ENCODE measurements around the gene TPRX2.
"Not testable (repeated sequence)": the region's sequence is repeated elsewhere in the genome, so short reads cannot be mapped to it uniquely, and the experiment has no call there.

Gene TPRX2

GRCh38 chr19:47890865-47891621 is 32.0 kb downstream of the TPRX2 start:
- no peak overlapping the region for H3K4me3 ChIP-seq (ENCODE audit: low read length)
- no peak for TF ChIP-seq ZNF274 (IDR thresholded peaks at IDR 0.05; ENCODE audit: low read depth, low read length)

- no peak overlapping the region for H3K4me3 ChIP-seq (ENCODE audit: low read length)
- no peak for TF ChIP-seq ZNF274 (IDR thresholded peaks at IDR 0.05; ENCODE audit: low read depth, low read length)
Measured at GRCh38 chr19:47891622-47891922, 32.5 kb downstream of the TPRX2 start.

GRCh38 chr19:47891923-47892666 is 33.1 kb downstream of the TPRX2 start:
- no peak overlapping the region for H3K4me3 ChIP-seq (ENCODE audit: low read length)
- TF ChIP-seq ZNF274 (IDR thresholded peaks at IDR 0.05; ENCODE audit: low read depth, low read length): no peak

DNA sequence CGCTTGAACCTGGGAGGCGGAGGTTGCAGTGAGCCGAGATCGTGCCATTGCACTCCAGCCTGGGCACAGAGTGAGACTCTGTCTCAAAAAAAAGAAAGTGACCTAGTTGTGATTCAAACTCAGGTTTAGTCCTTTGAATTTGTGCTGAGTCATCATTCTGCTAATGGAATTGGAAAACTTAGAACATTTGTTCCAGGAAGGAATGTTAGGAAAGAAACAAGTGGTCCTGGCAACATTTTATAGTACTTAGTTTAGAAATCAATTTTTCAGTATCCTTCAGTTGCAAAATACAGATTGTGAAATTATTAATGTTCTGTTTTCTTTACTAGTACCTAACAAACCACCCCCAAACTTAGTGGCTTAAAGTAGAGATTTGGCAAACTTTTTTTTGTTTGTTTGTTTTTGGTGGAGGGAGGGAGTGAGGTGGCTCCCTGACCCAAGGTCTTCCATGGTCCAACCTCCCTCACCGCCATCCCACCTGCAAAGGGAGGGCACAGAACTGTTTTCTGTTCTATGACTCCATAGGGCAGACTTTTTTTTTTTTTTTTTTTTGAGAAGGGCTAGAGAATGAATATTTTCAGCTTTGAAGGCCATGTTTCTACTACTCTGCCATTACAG is 36.2 kb downstream of the TPRX2 start:
- no peak overlapping the region for H3K4me3 ChIP-seq (ENCODE audit: low read length)
- TF ChIP-seq ZNF274 (IDR thresholded peaks at IDR 0.05; ENCODE audit: low read depth, low read length): no peak

DNA sequence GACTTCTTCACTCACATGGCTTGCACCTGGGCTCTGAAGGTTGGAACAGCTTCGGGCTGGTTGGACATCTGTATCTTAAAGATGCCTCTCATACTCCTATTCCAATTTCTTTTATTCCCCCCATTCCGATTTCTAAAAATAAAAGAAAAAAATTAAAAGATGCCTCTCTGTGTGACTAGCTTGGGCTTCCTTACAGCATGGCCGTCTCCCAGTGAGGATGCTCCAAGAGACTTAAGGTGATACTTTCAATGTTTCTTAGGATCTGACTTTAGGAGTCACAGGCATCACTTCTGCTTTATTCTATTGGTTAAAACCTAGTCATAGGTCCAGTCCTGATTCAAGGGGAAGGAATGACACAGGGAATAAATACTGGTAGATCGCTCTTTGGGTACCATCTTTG is 37.0 kb downstream of the TPRX2 start:
- TF ChIP-seq ZNF274 (IDR thresholded peaks at IDR 0.05; ENCODE audit: low read depth, low read length): no peak
- no peak overlapping the region for H3K4me3 ChIP-seq (ENCODE audit: low read length)

DNA sequence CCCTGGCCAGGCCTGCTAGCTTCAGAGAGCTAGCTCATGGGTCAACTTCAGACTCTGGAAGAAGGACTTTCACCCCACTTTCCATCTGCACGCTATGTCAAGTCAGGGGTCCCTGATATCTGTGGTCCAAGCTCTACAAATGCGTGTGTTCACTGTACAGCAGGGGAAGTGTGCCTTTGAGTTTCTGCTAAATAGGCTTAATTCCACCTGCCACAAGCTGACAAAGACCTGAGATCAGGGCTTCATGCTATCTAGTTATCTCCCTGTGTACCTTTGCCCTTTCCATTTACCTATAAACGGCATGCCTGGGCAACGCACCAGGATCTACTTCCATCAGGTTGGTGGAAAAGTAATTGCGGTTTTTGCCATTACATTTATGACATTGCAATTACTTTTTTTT is 37.7 kb downstream of the TPRX2 start:
- TF ChIP-seq ZNF274 (IDR thresholded peaks at IDR 0.05; ENCODE audit: low read depth, low read length): no peak
- H3K4me3 ChIP-seq (ENCODE audit: low read length): no peak overlapping the region

DNA sequence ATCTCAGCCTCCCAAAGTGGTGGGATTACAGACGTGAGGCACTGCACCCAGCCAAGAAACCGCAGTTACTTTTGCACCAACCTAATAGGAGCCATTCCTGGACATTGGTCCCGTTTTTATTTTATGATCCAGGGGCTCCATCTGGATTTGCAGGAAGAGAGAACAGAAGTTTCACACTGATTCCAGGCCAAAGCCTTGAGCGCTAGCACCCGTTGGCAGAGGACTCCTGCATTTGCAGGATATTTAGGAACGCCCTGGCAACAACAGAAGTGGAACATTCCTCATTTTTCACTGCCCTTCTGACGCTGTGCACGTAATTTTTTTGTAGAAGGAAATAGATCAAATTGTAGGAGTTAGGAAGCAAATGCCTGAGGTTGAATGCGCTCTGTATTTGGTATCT is 38.8 kb downstream of the TPRX2 start:
- no peak overlapping the region for H3K4me3 ChIP-seq (ENCODE audit: low read length)
- TF ChIP-seq ZNF274 (IDR thresholded peaks at IDR 0.05; ENCODE audit: low read depth, low read length): no peak

DNA sequence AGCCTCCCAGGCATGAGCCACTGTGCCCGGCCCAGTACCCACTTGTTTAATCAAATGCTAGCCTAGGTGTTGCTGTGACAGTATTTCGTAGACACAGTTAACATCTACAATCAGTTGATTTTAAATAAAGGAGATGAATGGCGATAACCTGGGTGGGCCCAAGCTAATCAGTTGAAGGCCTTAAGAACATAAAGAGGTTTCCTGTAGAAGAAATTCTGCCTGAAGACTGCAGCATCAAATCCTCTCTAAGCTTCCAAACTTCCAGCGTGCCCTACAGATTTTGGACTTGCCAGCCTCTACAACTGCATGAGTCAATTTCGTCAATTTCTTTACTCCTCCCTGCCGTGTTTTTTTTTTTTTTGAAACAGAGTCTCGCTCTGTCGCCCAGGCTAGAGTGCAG is 40.3 kb downstream of the TPRX2 start:
- H3K4me3 ChIP-seq (ENCODE audit: low read length): no peak overlapping the region
- TF ChIP-seq ZNF274 (IDR thresholded peaks at IDR 0.05; ENCODE audit: low read depth, low read length): no peak

DNA sequence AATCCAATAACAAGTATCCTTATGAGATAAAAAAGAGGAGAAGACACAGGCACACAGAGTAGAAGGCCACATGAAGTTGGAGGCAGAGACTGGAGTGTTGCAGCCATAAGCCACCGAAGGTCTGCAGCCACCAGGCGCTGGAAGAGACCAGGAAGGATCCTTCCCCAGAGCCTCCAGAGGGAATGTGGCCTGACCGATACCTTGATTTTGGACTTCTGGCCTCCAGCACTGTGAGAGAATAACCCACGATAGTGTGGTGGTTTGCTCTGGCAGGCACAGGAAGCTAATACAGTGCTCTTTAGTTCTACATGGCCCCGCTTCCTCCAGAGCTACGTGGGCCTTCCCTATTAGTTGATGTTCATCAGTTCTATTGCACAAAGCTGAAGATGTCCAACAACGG is 42.3 kb downstream of the TPRX2 start:
- TF ChIP-seq ZNF274 (IDR thresholded peaks at IDR 0.05; ENCODE audit: low read depth, low read length): no peak
- H3K4me3 ChIP-seq (ENCODE audit: low read length): no peak overlapping the region

DNA sequence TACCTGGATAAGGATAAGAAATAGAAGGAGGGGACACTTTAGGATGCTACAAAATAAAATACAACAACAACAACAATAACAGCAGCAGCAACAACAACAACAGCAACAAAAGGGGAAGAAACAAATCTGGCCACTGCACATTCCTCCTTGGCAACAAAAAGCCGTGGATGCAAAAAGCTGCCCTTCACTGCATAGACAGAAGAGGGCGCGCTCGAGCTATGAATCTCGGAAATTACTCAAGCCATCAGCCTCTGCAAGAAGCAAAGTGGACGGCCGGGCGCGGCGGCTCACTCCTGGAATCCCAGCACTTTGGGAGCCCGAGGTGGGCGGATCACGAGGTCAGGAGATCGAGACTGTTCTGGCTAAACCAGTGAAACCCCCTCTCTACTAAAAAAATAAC is 50.3 kb downstream of the TPRX2 start:
- not testable (repeated sequence) for H3K4me3 ChIP-seq (ENCODE audit: low read length)

DNA sequence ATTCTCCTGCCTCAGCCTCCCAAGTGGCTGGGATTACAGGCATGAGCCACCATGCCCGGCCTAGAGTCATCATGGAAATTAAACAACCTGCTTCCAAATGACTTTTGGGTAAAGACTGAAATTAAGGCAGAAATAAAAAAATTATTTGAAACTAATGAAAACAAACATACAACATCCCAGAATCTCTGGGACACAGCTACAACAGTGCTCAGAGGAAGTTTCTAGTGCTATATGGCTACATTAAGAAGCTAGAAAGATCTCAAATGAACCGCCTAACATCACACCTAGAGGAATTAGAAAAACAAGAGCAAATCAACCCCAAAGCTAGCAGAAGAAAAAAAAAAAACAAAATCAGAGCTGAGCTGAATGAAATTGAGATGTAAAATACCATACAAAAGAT is 51.2 kb downstream of the TPRX2 start:
- H3K4me3 ChIP-seq (ENCODE audit: low read length): not testable (repeated sequence)
